GM19099 (cell line): ENCODE data around the gene ROBO1.

Experiments
- POLR2A ChIP-seq: IDR thresholded peaks from 3 replicates; pipeline ENCODE4 v1.6.1; 2011; ENCODE audit warnings: low read depth; ENCODE audit not compliant: insufficient read length; ENCODE audit errors: extremely low read depth

The ROBO1 gene

DNA sequence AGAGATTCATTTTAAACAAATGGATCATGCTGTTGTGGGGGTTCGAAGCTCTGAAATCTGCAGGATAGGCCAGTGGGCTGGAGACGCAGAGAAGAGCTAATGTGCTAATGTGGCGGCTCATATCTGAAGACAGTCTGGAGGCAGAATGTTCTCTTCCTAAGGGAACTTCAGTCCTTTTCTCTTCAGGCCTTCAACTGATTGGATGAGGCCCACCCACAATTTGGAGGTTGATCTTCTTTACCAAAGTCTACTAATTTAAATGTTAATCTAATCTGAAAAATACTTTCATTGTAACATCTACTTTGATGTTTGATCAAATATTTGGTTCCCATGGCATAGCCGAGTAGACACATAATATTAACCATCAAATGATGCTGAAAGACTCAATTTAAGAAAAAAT lies 940.2 kb downstream of the ROBO1 start:
- TF ChIP-seq POLR2A, result no peak

DNA sequence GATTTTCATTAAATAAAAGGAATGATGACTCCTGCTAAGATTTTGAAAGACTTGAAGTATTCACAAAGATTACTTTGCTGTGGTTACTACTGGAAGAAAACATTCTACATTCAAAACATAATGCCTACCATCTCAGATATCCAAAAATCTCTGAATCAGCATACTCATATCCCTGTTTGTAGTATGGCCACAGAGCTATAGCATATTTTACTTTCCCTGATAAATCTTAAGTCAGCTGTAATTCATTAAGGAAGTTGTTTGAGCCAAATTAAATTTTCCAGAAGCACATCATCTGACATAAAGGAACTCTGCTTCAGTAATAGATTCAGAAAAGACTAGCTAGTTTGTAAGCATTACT lies 942.0 kb downstream of the ROBO1 start:
- no peak for TF ChIP-seq POLR2A

DNA sequence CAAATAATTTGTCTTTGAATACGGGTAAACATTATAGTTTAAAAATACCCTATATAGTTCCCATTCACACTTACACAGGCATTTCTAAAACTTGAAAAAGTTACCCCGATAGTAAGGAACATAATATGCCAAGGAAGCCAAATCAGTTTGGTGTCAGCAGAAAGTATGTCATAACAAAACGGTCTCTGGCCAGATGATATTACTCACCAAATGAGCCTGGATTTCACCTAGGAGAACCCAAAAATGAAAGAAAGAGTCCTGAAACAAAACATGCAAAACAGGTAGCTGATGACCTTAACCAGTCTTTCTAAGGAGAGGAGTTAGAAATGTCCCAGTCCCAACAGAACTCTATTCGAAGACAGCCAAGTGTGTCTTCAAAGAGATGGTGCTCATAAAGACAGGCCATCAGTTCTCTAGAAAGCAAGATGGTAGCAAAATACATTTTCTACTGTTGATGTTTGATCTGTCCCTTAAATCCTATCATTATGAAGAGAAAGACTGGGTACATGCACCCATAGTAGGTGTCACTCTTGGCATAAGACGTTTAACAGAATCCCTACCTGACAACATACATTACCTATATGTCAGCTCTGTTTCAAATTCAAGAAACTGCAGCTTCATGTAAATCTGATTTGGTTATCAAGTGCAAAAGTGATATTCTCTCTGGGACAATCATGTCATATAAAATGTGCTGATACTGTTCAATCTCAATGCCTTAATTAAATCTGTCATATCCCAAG lies 942.5 kb downstream of the ROBO1 start:
- no peak for TF ChIP-seq POLR2A

DNA sequence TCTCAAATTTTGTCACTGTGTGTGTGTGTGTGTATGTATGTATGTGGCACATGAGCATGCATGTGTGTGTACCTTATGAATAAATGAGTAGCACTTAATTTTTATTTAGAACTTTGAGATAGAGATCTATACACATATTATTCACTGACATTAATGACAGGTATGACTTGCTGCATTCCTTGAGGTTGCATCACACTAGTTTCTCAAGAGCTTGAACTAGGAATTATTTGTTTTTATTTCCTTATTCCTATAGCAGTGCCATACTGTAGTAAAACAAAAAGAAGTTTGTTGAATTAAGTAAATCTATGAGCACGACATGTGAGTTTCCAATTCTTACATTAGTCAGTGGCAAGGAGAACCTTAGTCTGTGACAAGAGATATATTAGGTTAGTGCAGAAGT lies 943.9 kb downstream of the ROBO1 start:
- no peak for TF ChIP-seq POLR2A

DNA sequence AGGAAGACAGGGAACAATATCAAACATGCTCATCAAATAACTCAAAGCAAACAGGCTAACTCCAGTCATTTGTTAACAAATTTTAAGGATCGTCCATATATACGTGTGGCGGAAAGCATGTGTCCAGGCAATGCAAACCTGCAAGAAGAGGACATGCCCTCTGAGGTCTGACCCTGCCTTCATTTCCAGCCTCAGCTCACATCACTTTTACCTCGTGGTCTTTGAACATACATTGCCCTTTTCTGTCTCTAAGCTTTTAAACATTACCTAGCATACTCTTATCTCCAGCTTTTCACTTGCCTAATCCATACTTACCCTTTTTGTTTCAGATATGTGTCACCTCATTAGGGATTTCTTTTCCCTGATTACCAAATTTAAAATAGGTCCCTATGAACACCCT lies 944.4 kb downstream of the ROBO1 start:
- TF ChIP-seq POLR2A, result no peak

DNA sequence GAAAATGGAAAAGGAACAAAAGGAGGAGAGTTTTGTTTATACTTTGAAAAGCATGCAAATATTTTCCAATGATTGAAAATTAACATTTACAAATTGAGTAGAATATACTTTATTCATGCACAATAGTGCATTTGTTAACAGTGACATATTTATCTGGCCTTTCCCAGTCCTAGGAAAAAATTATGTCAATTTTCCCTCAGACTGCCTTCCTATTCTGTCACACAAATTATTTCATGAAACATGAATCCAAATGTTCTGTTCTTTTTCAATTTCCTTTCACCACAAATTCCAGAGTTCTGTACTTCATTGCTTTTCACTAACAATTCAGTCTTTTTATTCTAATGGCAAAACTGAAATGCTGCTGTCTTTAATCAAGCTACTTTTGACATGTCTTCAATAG lies 945.1 kb downstream of the ROBO1 start:
- TF ChIP-seq POLR2A, result no peak

DNA sequence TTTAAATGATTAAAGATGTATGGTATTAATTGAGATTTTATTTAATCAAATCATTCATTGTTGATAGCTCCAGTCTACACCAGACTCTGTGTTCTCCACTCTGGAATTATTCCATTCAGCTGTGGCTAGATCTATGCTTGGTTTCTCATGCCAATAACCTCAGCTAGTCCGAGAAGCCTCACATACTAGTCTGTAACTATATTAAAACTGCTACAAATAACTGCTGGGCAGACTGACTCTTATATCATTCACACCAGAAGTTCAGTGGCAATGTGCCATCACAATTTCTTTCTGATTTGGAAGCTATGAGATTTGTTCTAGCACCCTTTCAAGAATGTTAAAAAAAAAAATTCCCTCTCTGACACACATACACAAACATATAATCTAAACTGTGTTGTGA lies 947.3 kb downstream of the ROBO1 start:
- no peak for TF ChIP-seq POLR2A

DNA sequence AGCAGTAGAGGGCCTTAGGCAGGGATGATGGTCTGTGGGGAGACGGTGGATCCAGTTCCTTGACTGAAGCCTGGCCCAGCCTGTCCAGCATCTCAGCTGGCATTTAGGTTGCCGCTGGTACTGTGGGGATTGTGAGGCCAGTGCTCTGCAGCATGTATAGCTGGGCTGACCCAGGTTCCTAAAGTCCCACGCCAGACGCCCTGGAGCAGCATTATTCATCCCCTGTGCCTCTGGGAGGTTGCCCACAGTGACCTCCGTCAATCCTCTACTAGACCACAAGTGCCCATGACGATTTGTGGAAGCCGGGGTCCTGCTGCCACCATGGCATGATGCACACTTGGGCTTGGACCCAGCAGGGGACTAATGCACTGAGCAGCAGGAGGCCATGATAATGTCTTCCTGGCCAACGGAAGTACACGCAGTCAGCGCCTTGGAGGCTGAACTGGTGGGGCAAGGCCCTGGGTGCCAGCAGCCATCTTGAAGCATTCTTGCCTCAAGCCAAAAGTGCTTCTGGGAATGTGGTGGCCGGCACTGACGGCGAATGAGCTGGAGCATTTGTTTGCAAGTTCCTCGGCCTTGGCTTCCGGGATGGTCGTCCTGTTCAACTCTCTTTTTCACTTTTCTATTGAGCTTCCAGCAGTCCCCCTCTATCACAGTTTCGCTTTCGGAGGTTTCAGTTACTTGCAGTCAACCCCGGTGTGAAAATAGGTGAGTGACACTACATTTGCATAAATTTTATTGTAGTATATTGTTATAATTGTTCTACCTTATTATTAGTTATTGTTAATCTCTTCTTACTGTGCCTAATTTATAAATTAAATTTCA lies 949.4 kb downstream of the ROBO1 start:
- TF ChIP-seq POLR2A, result no peak

DNA sequence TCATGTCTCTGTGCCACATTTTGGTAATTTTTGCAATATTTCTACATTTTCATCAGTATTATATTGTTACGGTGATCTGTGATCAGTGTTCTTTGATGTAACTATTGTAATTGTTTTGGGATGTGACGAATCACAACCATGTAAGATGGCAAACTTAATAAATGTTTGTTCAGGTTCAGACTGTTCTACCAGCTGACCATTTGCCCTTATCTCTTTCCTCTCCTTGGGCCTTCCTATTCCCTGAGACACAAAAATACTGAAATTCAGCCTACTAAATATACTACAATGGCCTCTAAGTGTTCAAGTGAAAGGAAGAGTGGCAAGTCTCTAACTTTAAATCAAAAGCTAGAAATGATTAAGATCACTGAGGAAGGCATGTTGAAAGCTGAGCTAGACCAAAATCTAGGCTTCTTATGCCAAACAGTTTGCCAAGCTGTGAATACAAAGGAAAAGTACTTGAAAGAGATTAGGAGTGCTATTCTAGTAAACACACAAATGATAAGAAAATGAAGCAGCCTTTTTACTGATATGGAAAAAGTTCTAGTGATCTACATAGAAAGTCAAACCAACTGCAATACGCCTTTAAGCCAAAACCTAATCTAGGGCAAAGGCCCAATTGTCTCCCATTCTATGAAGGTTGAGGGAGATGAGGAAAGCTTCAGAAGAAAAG lies 952.8 kb downstream of the ROBO1 start:
- TF ChIP-seq POLR2A, result no peak

DNA sequence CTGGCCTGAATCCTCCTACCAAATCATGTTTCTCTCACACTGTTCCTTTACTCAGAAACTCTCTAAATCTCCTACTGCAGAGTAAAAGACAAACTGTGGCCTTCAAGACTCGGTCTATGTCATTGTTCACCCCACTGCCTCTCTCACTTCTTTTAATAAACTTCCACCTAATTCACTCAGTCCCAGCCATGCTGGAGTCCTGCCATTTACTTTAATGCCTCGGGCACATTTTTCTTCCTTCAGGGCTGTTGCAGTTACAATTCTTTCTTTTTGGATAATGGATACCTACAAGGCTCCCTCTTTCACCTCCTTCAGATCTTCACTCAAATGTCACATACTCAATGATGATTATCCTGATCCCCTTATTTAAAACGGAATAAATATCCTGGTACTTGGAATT lies 955.6 kb downstream of the ROBO1 start:
- no peak for TF ChIP-seq POLR2A

DNA sequence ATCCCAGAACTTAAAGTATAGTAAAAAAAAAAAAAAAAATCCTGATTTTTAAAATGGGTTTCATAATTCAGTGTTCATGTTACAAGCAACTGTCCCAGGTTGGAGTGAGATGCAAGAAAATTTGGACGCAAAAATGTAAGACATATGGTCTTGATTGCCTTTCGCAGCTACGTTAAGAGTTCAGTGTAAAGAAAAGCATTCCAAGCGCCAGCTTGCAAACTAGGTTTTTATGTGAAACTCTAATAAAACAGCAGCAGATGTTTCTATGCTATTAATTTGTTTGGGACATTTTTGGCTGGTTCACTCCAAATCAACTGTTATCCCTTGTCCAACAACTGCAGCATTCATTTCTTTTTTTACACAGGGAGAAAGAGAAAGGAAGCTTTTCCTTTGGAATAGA lies 957.8 kb downstream of the ROBO1 start:
- TF ChIP-seq POLR2A, result no peak

DNA sequence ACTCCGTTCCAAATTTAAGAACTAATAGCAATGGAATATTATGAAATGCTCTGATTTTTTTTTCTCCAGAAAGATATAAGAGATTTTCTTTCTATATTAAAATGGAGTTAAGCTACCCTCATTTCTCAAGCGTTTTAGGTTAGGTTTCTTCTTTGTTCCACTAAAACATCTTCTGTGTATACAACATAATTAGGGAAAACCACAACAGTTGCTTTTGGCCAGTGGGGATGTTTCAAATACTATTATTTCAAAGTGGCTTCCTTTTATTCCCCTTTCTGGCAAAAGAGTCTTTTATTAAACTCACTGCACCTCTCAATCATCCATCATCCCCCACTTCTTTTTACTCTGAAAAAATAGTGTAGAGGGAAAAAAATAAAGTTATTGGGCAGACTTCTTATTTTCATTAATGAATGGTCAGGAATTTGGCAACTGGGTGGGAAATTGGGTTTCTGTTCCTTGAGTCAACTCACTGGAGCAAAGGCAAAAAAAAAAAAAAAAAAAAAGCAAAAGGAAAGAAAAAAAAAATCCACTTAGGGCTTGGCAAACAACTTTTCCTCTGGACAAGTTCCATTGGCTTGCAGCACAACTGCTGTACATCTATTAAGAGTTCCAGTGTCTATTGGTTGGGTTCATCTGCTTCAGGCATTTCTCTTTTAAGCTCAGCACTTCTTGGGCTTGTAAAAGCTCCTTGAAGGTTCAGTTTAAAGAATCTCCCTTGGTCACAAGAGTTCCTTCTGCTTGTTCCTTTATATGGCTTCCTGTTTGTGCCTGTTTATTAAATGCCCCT lies 963.4 kb downstream of the ROBO1 start:
- no peak for TF ChIP-seq POLR2A

DNA sequence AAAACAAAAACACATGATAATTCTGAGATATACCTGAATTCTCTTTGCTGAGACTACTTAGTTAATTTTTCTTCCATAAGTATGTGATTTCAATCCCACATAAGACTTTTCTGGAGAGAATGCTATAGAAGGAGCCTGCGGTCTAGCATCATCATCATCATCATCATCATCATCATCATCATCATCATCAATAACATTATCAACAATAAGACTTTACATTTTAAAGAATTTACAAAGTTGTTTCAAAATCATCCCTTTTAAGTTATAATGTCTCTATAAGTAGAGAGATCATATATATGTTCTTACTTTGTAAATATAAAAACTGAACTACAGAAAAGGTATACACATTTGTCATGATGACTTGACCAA lies 965.3 kb downstream of the ROBO1 start:
- no peak for TF ChIP-seq POLR2A

DNA sequence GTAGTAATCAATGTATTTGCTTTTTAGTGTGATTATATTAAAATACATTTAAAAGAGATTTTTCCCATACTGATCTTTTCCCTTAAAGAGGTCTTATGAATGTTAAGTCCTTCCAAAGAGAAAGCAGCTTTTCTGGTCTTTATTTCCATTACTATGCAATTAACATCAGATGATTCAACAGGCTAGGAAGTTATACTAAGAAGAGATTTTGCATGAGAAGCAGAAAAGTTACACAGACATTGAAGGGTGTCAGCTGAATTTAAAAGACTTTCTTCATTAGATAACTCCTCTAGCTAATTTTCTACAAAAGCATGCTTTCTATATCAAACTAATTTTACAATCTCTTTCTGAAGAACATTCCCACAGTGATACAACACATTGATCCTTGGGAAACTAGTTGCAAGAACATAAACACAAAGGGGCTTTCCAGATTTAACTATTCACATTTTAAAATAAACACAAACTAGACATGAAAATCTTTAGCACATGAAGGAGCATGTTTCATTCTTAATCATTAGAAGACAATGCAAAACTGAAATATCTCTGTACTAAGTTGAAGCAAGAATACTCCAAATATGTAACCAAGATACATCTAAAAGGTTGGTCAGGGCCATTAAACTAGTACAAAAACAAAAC lies 965.8 kb downstream of the ROBO1 start:
- no peak for TF ChIP-seq POLR2A

DNA sequence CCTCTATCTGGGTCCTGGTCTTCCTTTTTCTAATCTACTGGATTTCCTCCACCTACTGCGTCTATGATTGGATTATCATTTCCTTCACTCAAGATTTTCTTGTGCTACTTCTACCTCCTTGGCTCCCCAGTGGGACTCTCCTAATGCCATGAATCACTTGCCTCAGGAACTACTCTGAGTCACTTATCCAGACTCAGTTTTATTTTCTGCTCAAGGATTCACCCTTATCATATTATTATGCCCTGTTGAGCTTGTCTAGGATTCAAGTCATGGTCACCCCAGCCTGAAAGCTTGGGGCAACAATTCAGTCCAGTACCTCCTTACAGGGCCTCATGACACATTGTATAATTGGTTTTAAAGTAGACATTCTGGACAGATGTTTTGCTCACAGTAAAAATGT lies 968.1 kb downstream of the ROBO1 start:
- TF ChIP-seq POLR2A, result no peak

DNA sequence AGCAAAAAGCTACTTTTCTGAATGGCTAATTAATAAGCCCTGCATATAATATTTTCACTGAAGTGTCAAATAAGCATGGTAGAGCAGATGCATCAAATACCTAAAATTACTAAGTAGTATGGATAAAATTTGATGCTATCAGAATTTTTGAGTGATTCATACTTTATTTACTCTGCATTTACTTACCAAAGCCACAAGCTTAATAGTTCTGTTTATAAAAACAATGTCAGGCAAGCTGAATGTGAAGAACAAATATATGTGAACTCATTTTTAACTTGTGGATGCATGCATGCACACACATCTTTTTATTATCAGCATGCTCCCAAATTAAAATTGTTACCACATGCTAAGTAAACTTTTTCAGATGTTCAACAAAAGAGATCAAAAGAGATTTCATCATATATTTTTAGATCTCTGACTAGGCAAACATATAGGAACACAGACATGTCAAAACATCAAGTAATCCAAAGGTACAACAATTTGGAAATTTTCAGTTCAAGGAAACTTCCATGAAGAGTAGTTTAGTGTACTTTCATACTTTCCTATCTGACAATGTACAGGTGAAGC lies 969.4 kb downstream of the ROBO1 start:
- no peak for TF ChIP-seq POLR2A
